Heart left ventricle (tissue), 13 donors: ENCODE results near the gene FAT3.

Experiments
- CTCF ChIP-seq, 12 donors: fragments of 200-600 bp; sonication (generic) in 4 of 12; IDR thresholded peaks; one replicate each; pipeline versions ENCODE4 v1.5.0 to v1.8.0; 2018 to 2022; ENCODE audit warnings: antibody characterized with exemption in 12 of 12, mild to moderate bottlenecking in 5 of 12
- POLR2A ChIP-seq, 2 donors: fragments of 450-650 bp; IDR thresholded peaks; one replicate each; pipeline ENCODE4 v1.6.1; 2017; ENCODE audit warnings: antibody characterized with exemption in 2 of 2, mild to moderate bottlenecking in 2 of 2, moderate library complexity in 2 of 2
- donor health status: ischemic (EF 13 %, LVEDD 7.1; RV severe dilation, severe dysfunction).
- donor health status: DM: no; HTN: yes; CAD: no.
- donor health status: DM: no; HTN: no; CAD: no.
- donor health status: ischemic (EF 25% LVEDD 6.9; RV normal size, moderate dysfunction).
- donor health status: ischemic (EF 25% LVEDD 5.7; RV mildly dilated, moderate dysfunction).
- donor health status: ischemic (EF 35%, LVEDD 5.7; RV mildly dilated, moderate dysfunction).
- donor health status: nonischemic (EF 11% LVEDD 7.7; RV severe dilation, severe dysfunction).
- donor health status: DM: yes; HTN: yes; CAD: no.
- donor health status: PGD.
- donor health status: ischemic (EF 29% LVEDD 5.4; RV normal size, mild dysfunction).
- donor health status: nonischemic (EF 23%, LVEDD 6.1; RV moderate dilation, normal function).

- peak in 2 of 12 donors; percentile 11 to 18 for TF ChIP-seq CTCF (IDR thresholded peaks at IDR 0.05)
- TF ChIP-seq POLR2A (IDR thresholded peaks at IDR 0.05), result no peak
Observed at GRCh38 chr11:92225568-92226330, 1.1 kb downstream of the FAT3 start.
